GM13977 (cell line): ENCODE results near the gene R3HDM4.

Experiments used
- DNase-seq: peaks from one replicate; pipeline ENCODE4 v3.0.0; 2012; ENCODE audit warnings: low spot score
- CTCF ChIP-seq: IDR thresholded peaks from 2 replicates; pipeline ENCODE4 v1.5.1; 2012; ENCODE audit warnings: mild to moderate bottlenecking, control low read depth; ENCODE audit not compliant: insufficient read depth; ENCODE audit errors: extremely low read depth, missing control alignments
- in situ Hi-C: fragments of 300-500 bp; cut with MboI; formaldehyde crosslinking; loops from one replicate; pipeline ENCODE4 v1.12.0; 2022; ENCODE audit warnings: low sequenced_read_pairs, low pct_unique_long_range_greater_than_20kb, mixed read lengths, inconsistent platforms; ENCODE audit not compliant: unreplicated experiment

Gene R3HDM4

GRCh38 chr19:903266-903797 lies 9.7 kb downstream of the R3HDM4 start:
- in situ Hi-C loops: no loop called here
- no peak for TF ChIP-seq CTCF

GRCh38 chr19:902446-903226 lies 10.4 kb downstream of the R3HDM4 start:
- in situ Hi-C loops: no loop called here
- no peak for DNase-seq
- no peak for TF ChIP-seq CTCF

More at GRCh38 chr19:903266-903797, 9.7 kb downstream of the R3HDM4 start:
- no peak for DNase-seq

DNA sequence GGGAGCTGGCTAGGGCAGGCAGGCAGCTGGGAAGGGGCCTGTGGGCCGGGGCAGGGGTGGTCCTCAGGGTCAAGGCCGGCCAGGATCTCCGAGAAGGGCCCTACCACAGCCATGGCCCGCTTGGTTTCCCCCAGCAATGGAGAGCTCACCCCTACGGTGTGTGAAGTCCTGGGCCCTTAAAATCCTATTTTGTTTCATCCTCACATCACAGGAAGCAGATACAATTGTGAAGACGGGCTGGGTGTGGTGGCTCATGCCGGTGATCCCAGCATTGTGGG lies 11.0 kb downstream of the R3HDM4 start:
- in situ Hi-C loops: no loop called here
- TF ChIP-seq CTCF: no peak
- no peak for DNase-seq

DNA sequence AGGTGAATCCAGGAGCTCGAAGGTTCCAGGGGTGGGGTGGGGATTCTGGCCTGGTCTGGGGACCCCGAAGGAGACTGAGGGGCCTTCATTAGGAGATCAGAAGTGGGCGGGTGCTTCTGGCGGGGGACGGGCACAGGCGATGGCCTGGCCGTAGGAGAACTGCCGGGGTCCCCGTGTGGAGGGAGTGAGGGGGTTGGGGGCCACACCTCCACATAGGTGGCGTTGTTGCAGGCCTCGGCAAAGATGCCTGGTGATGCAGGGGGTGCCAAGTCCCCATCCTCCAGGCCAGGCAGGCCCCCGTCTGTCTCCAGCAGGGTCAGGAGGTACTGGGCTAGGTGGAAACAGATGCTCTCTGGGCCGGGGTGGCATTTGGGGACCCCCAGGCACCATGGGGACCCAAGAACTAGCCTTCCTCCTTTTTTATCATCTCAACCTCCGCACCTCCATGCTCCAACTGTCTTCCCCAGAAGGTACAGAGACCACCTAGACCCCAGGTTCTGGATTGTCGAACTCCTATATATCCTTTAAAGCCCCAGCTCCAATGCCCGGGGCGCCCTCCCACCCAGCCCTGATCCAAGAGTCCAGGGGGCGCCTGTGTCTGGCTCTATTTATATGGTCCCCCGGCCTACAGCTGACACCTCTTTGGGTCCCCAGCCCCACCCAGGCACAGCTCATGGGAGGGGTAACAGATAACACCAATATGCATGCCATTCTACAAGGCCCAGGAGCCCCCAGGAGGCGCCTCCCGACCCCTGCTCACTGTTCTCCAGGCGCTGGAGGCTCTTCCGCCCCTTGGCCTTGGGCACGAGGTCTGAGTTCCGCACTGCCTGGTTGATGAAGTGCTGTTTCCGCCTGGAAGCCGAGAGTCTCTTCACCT lies 11.6 kb downstream of the R3HDM4 start:
- in situ Hi-C loops: no loop called here
- DNase-seq: no peak
- TF ChIP-seq CTCF: no peak

- DNase-seq: peak; percentile 60
- in situ Hi-C loops: no loop called here
- no peak for TF ChIP-seq CTCF
Measured at GRCh38 chr19:900302-901111, 12.5 kb downstream of the R3HDM4 start.

GRCh38 chr19:900043-900301 lies 13.0 kb downstream of the R3HDM4 start:
- no peak for DNase-seq
- TF ChIP-seq CTCF: no peak
- in situ Hi-C loops: no loop called here
